Choroid plexus epithelial cell (primary cell): ENCODE measurements around the gene PLEKHF1.

Experiments used
- DNase-seq: peaks from one replicate; pipeline ENCODE4 v3.0.0-alpha.2; 2010; ENCODE audit warnings: low read depth
- H3K4me3 ChIP-seq: 2 replicates; pipeline ENCODE4 v1.5.1; 2011; ENCODE audit warnings: low read depth, mild to moderate bottlenecking, control low read depth, low read length, moderate library complexity
- TF ChIP-seq, protein P1 (sequence below): conservative IDR thresholded peaks from 2 replicates; pipeline ENCODE4 v1.5.1; 2011; ENCODE audit warnings: low read depth, mild to moderate bottlenecking, control low read depth, inconsistent platforms, low read length, moderate library complexity

PLEKHF1 gene

DNA sequence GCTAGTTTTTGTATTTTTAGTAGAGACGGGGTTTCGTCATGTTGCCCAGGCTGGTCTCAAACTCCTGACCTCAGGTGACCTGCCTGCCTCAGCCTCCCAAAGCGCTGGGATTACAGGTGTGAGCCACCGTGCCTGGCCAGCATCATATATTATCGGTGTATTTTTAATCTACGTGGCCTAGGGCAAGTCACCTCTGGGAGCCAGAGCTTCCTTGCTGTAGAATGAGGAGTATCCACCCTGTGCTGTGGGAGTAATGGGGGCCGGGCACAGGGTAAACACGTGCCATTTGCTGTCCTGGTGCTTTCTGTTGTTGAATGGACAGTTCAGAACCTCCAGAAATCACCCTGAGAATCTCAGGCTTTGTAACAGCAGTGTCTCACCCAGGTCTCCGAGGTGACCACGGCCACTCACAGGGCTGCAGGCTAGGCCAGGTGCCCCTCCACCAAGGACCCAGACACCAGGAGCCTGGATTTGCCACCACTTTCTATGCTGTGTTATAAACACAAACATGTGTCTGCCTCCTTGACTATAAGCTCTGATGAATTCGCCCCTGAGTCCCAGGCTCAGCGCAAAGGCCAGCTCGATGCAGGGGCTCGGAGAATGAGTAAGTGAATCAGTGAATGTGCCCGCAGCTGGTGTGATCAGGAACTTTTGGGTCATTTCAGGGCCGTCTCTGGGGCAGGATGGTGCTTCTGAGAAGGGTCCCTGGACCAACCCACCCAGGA is 36.4 kb upstream of the PLEKHF1 start:
- DNase-seq, result no peak
- no peak overlapping the region for H3K4me3 ChIP-seq
- TF ChIP-seq, protein P1, sequence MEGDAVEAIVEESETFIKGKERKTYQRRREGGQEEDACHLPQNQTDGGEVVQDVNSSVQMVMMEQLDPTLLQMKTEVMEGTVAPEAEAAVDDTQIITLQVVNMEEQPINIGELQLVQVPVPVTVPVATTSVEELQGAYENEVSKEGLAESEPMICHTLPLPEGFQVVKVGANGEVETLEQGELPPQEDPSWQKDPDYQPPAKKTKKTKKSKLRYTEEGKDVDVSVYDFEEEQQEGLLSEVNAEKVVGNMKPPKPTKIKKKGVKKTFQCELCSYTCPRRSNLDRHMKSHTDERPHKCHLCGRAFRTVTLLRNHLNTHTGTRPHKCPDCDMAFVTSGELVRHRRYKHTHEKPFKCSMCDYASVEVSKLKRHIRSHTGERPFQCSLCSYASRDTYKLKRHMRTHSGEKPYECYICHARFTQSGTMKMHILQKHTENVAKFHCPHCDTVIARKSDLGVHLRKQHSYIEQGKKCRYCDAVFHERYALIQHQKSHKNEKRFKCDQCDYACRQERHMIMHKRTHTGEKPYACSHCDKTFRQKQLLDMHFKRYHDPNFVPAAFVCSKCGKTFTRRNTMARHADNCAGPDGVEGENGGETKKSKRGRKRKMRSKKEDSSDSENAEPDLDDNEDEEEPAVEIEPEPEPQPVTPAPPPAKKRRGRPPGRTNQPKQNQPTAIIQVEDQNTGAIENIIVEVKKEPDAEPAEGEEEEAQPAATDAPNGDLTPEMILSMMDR, result no peak

DNA sequence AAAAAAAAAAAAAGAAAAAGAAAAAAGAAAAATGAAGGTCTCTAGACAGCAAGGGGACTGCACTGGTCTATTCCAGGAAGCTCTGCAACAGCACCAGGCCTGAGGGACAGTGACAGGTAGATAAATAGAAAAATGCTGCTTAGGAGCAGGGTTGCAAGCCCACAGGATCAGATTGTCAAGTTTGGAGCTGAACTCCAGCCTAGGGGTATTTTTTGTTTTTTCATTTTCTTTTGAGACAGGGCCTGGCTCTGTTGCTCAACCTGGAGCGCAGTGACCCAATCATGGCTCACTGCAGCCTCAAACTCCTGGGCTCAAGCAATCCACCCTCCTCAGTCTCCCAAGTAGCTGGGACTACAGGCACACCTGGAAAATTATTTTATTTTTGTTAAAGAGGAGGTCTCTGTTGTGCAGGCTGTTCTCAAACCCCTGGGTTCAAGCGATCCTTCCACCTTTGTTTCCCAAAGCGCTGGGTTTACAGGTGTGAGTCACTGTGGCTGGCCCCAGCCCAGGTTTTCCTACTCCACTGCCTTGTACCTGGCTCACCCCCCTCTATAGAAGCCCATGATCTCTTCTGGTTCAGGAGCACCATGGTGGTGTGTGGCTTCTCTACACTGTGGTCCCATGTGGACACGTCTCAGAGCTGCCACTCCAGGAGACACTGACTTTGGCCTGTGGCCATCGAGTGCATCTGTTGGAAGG is 35.3 kb upstream of the PLEKHF1 start:
- no peak overlapping the region for H3K4me3 ChIP-seq
- DNase-seq, result no peak
- TF ChIP-seq, protein P1, result no peak

DNA sequence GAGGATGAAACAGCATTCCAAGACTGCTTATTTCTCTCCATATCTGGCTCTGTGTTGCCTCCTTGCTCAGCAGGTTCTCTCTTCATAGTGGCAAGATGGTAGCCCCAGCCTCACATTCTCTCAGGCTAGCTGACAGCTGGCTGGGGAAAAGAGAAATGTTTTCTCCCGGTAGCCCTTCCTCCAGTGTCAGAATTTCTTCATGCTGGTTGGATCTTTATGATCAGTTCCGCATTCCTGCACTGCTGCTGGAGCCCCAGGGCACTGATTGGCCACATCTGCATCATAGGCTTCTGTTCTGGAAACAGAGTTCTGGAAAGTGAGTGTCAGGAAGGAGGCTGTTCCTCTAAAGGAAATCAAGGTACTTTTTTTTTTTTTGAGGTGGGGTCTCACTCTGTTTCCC is 34.6 kb upstream of the PLEKHF1 start:
- TF ChIP-seq, protein P1, result no peak
- H3K4me3 ChIP-seq, result no peak overlapping the region
- DNase-seq, result peak; percentile 52

DNA sequence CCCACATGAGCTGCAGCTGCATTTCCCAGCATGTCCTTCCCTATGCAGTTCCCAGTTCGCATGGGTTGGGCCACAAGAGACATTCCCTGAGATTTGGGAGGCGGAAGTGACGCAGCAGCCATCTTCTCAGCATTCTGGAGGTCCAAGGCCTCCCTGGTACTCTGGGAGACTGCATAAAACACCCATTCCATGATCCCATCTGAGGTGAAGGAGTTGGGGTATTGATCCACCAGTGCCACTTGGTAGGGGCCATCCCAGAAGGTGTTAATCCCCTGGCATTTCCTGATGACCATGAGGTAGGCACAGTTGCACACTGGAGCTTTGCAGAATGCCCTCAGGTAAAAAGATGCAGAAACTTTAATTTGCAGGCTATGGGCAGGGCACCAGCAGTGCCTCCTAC is 33.8 kb upstream of the PLEKHF1 start:
- DNase-seq, result no peak
- TF ChIP-seq, protein P1, result no peak
- H3K4me3 ChIP-seq, result no peak overlapping the region

DNA sequence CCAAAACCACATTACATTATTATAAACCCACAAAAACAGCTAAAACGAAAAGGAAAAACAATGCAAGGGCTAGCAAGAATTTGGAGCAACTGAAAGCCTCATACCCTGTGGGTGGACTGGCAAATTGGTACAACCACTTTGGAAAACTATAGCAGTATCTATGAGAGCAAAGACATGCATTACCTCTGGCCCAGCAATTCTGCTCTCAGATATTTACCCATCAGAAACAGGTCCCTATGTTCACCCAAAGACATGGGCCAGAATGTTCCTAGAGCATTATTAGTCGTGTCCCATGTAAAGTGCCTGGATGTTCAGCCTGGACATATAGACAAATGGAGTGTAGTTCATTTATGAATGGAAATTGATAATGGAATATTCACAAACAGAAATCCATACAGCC is 31.3 kb upstream of the PLEKHF1 start:
- no peak for DNase-seq
- TF ChIP-seq, protein P1, result no peak
- no peak overlapping the region for H3K4me3 ChIP-seq

DNA sequence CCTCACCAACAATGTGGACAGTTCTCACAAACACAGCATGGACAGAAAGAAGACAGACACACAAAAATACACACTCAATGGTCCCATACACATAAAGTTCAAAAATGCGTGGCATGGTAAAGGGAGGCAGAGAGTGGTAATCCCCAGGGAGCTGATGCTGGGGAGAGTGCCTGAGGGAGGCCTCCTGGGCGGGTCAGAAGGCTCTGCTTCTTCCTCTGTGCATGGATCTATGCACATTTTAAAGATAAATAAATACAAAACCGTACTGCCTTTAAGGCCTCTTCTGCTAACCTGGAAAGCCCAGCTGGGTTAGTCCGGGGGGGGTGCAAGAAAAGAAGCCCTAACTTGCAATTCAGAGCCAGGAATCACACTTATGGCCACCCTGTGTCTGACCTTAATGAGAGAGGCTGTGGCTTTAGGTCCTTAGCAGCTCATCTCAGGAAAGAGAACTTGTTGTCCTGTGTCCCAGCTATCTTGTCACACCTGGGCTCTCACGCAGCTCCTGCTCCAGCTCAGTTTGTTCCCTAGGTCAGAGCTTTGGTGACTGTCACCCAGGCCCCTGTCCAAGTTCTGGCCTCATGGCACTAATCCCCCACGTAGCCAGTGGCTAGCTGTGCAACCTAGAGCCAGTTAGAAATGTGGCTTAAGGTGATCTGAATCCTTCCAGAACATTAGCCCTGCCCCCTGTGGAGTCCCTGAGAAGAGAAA is 30.7 kb upstream of the PLEKHF1 start:
- no peak for DNase-seq
- H3K4me3 ChIP-seq, result no peak overlapping the region
- TF ChIP-seq, protein P1, result no peak

DNA sequence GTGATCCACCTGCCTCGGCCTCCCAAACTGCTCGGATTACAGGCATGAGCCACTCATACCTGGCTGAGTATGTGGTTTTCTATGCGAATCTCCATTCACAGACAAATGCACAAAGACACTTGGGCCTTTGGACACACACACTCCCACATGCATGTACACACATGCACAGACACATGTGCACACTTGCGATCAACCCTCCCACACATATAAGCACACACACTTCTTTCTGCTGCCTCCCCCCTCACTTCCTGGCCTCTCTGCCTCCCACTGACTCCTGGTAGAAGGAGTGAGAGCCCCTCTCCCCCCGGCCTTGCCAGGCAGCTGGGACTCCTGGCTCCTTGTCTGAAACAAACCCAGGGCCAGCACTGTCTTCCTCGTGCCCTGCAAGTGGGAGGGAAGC is 29.3 kb upstream of the PLEKHF1 start:
- H3K4me3 ChIP-seq, result no peak overlapping the region
- DNase-seq, result no peak

More for the DNA sequence above, 29.3 kb upstream of the PLEKHF1 start:
- TF ChIP-seq, protein P1, result no peak
